Urinary bladder (tissue), 4 donors: ENCODE data around the gene NAA16. TPM values are rescaled to one million over a fixed set of nuclear protein-coding genes. Genes with fewer than 3 reads are reported as not detected.

Source experiments
- DNase-seq: peaks from one replicate; pipeline ENCODE4 v3.0.0-alpha.2; 2015; ENCODE audit errors: extremely low spot score
- H3K27ac ChIP-seq: one replicate; pipeline ENCODE4 v1.5.1; 2013; ENCODE audit warnings: low read depth, mild to moderate bottlenecking, moderate library complexity
- H3K36me3 ChIP-seq: one replicate; pipeline ENCODE4 v1.6.1; 2013; ENCODE audit warnings: mild to moderate bottlenecking, moderate library complexity; ENCODE audit not compliant: insufficient read depth
- H3K4me1 ChIP-seq: one replicate; pipeline ENCODE4 v1.6.1; 2013; ENCODE audit warnings: mild to moderate bottlenecking, moderate library complexity; ENCODE audit not compliant: insufficient read depth
- H3K4me3 ChIP-seq: one replicate; pipeline ENCODE4 v1.5.1; 2013; ENCODE audit warnings: low read depth, low read length
- WGBS: extraction: QIAGEN DNeasy Blood & Tissue Kit; methylation state at CpG from one replicate; pipeline ENCODE4 v1.1.7; 2013; 5-methylcytosine and 5-hydroxymethylcytosine counted together
- polyA plus RNA-seq: library from polyadenylated mRNA; stranded (reverse); fragments of 200-250 nt; gene quantifications from one replicate; pipeline ENCODE4 v1.2.3, GENCODE V29; 2013
- total RNA-seq: library from RNA; depleted of rRNA; stranded (reverse); fragments of >200 nt; gene quantifications from one replicate; pipeline ENCODE4 v1.2.3, GENCODE V29; 2014
- donor health status: healthy with polysubstance abuse.
- donor health status: healthy.

Gene NAA16
- total and polyA plus RNA-seq, 2 donors, result 10.6 to 53.8 TPM

- 83% methylated on average over 6 of the region's 6 CpGs for WGBS
- Histone ChIP-seq H3K36me3 (no peaks in the 10 kb centered on the region), H3K27ac (no peak overlapping the region), H3K4me3 (no peak overlapping the region), H3K4me1 (no peaks in the 10 kb centered on the region)
- DNase-seq, result no peak
Observed at GRCh38 chr13:41388143-41388881, 77.2 kb downstream of the NAA16 start.

GRCh38 chr13:41389580-41389979 is 78.5 kb downstream of the NAA16 start:
- Histone ChIP-seq H3K4me1 (no peaks in the 10 kb centered on the region), H3K27ac (no peak overlapping the region), H3K4me3 (no peak overlapping the region), H3K36me3 (no peaks in the 10 kb centered on the region)
- DNase-seq, result no peak
- WGBS, result 84% methylated on average over 1 of the region's 1 CpG

- 85% methylated on average over 1 of the region's 1 CpG for WGBS
- no peaks in the 10 kb centered on the region for H3K36me3 ChIP-seq
Observed at GRCh38 chr13:41394166-41394565, 83.1 kb downstream of the NAA16 start.

DNA sequence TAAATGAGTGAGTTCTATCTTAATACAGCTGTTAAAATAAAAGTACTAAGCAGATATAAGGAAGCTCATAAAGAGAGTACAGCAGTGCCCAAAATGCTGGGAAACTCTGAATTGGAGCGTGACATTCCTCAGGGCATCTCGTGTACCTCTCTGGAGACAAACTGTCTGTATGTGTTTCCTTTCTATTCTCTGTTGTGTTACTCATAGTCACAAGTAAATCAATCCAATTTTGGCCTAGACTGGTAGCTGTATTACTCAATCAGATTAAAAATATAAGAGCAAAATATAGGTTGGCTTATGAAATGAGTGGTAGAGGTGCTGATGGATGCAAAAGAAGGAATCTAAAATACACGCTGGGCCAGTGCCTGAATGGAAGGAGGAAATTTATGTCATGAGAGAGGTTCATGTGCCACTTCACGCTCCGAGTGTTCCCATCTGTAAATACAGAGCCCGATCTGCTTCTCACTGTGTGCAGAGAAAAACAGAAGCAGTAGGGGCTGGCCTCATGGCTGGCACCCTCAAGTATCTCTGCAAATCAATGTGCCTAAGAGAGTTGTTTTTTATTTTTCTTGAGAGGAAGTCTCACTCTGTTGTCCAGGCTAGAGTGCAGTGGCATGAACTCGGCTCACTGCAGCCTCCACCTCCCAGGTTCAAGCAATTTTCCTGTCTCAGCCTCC is 87.6 kb downstream of the NAA16 start:
- WGBS, result 74% methylated on average over 7 of the region's 7 CpGs
- DNase-seq, result no peak

More at GRCh38 chr13:41394166-41394565, 83.1 kb downstream of the NAA16 start:
- Histone ChIP-seq H3K4me3 (no peak overlapping the region), H3K4me1 (no peaks in the 10 kb centered on the region), H3K27ac (no peak overlapping the region)
- no peak for DNase-seq

GRCh38 chr13:41401366-41401765 is 90.3 kb downstream of the NAA16 start:
- Histone ChIP-seq H3K4me1 (no peaks in the 10 kb centered on the region), H3K4me3 (no peak overlapping the region), H3K27ac (no peak overlapping the region), H3K36me3 (no peaks in the 10 kb centered on the region)
- DNase-seq, result no peak
- 87% methylated on average over 4 of the region's 4 CpGs for WGBS

More for the DNA sequence above, 87.6 kb downstream of the NAA16 start:
- no peak overlapping the region for H3K27ac ChIP-seq
- no peaks in the 10 kb centered on the region for H3K36me3 ChIP-seq
- H3K4me3 ChIP-seq, result no peak overlapping the region
- H3K4me1 ChIP-seq, result no peaks in the 10 kb centered on the region

GRCh38 chr13:41402691-41403511 is 91.8 kb downstream of the NAA16 start:
- DNase-seq, result no peak
- no peak overlapping the region for H3K4me3 ChIP-seq
- H3K27ac ChIP-seq, result no peak overlapping the region
- no peaks in the 10 kb centered on the region for H3K36me3 ChIP-seq
- whole genome bisulfite sequencing, result 75% methylated on average over 14 of the region's 14 CpGs
- H3K4me1 ChIP-seq, result no peaks in the 10 kb centered on the region

DNA sequence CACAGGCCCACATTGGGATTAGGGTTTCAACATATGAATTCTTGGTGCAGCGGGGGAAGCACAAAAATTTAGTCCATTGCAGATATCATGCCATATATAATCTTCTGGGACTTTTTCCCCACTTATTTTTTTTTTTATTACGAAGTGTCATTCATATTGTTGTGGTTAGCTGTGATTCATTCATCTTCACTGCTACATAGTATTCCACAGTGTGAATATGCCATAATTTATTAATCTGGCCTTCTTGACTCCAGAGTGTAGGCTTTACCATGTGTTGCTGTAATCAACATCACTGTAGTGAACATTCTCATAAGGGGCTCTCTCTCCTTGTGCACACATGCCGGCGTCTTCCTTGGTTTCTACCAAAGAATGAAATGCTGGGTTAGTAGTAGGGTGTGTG is 92.9 kb downstream of the NAA16 start:
- no peak overlapping the region for H3K27ac ChIP-seq
- no peak for DNase-seq
- H3K4me3 ChIP-seq, result no peak overlapping the region
- WGBS, result 75% methylated on average over 4 of the region's 4 CpGs
- H3K36me3 ChIP-seq, result no peaks in the 10 kb centered on the region
- no peaks in the 10 kb centered on the region for H3K4me1 ChIP-seq

DNA sequence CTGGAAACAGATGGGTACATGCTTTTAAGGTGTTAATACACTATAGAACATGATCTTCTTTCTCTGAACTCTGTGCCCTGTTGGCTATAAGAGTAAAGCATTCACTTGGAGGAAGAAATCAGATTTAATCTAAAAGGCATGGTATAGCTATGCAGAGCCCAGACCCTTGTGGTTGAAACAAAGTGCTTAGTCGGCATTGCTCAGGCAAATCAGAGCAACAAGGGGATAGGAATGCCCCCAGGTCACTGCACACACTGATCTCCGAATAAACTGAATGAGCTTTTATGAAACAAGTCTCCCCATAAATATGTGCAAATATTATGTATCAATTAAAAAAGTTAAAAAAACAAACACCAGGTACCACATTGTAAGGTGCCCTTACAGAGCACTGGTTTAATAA is 94.3 kb downstream of the NAA16 start:
- Histone ChIP-seq H3K4me3 (no peak overlapping the region), H3K36me3 (no peaks in the 10 kb centered on the region), H3K4me1 (no peaks in the 10 kb centered on the region), H3K27ac (no peak overlapping the region)
- no peak for DNase-seq
- WGBS, result 38% methylated on average over 2 of the region's 2 CpGs

DNA sequence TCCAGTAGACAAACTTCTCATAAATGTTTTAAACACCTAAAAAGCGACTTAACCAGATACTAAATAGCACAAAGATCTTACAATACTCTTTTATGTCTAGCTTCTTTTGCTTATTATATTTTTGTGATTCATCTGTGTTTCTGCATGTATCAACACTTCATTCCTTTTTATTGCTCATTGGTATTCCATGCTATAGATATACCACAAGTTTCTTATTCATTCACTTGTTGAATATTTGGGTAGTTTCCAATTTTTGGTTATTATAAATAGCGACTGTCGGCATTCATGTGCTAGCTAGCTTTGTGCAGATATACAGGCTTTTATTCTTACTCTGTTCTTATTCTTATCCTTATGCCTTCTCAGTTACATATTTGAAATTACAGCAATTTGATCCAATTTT is 96.3 kb downstream of the NAA16 start:
- Histone ChIP-seq H3K36me3 (no peaks in the 10 kb centered on the region), H3K27ac (no peak overlapping the region), H3K4me1 (no peaks in the 10 kb centered on the region), H3K4me3 (no peak overlapping the region)
- WGBS, result 51% methylated on average over 3 of the region's 3 CpGs
- no peak for DNase-seq

GRCh38 chr13:41408121-41408520 is 97.1 kb downstream of the NAA16 start:
- H3K36me3 ChIP-seq, result no peaks in the 10 kb centered on the region
- no peaks in the 10 kb centered on the region for H3K4me1 ChIP-seq
- no peak overlapping the region for H3K4me3 ChIP-seq
- DNase-seq, result no peak
- H3K27ac ChIP-seq, result no peak overlapping the region

DNA sequence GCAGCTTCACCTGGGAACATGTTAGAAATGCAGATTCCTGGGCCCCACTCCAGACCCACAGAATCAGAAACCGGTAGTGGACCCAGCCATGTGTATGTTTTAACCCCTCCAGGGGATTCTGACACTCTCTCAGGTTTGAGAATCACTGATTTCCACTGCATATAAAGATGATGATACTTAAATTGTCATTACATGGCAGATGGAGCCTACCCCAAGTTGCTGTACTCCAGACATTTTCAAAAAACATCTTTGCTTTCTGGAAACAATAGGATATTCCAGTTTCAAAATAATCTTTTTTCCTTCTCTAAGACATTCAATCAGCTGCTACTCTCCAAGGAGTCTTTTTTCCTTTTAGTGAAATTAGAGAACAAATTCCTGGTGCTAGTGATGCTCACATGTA is 97.7 kb downstream of the NAA16 start:
- no peak for DNase-seq
- H3K4me3 ChIP-seq, result no peak overlapping the region
- no peaks in the 10 kb centered on the region for H3K4me1 ChIP-seq
- no peak overlapping the region for H3K27ac ChIP-seq
- no peaks in the 10 kb centered on the region for H3K36me3 ChIP-seq
- WGBS, result 78% methylated on average over 1 of the region's 1 CpG

DNA sequence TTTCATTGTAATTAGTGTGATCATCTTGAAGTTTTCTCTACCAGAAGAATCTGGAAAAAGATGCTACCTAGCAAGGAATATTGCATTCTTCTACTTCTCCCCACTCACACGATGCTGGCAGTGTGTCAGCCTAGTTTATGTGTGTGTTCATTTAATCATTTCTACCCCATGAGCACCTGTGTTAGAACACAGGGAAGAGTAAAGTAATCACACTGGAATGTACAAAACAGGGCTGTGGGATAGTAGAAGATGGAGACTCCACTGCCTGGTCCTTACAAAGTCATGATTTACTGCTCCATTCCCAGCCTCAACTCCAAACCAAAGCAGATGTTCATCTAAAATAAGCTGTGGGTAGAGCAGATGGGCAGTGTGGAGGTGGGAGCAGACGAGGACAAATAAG is 98.5 kb downstream of the NAA16 start:
- Histone ChIP-seq H3K36me3 (no peaks in the 10 kb centered on the region), H3K4me1 (no peaks in the 10 kb centered on the region), H3K27ac (no peak overlapping the region), H3K4me3 (no peak overlapping the region)
- DNase-seq, result no peak
- 72% methylated on average over 2 of the region's 2 CpGs for WGBS

DNA sequence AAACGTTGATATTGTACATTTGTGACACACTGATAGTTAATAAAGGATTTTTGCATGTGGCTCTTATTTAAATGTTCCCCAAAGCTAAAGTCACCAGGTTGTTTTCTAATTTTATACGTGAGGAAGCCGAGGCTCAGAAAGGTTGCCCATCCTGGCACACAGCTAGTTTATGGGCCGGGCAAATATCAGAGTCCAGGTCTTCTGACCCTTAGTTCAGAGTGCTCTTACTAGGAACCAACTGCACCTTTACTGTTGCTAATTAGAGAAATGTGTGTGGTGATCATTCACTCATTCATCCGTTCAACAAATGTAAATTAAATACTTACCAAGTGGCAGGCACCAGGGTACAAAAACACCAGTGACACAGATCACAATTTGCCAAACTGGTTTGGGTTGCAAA is 100.0 kb downstream of the NAA16 start:
- Histone ChIP-seq H3K4me3 (no peak overlapping the region), H3K4me1 (no peaks in the 10 kb centered on the region), H3K36me3 (no peaks in the 10 kb centered on the region), H3K27ac (no peak overlapping the region)
- 91% methylated on average over 5 of the region's 5 CpGs for WGBS
- DNase-seq, result no peak

DNA sequence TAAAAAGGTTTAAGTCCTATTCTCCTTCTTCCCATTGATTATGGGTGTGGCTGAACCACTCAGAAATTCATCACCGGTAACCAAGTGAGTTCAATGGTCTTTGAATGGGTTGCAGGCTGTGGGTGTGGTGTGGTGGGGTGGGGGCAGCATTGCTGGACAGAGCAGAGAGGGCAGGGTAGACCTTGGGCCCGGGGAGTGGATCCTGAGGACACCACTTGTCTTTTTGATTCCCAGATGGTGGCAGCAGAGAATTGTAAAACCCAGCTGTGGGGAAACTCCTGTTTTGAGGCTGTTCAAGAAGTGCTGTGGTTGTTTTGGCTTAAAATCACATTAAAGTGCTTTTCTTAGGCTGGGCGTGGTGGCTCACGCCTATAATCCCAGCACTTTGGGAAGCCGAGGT is 100.5 kb downstream of the NAA16 start:
- H3K4me1 ChIP-seq, result no peaks in the 10 kb centered on the region
- no peak overlapping the region for H3K27ac ChIP-seq
- no peaks in the 10 kb centered on the region for H3K36me3 ChIP-seq
- no peak overlapping the region for H3K4me3 ChIP-seq
- WGBS, result 45% methylated on average over 5 of the region's 5 CpGs
- no peak for DNase-seq
